ENCODE data around the gene ZNF385D. TPM values are rescaled to one million over a fixed set of nuclear protein-coding genes. Genes with fewer than 3 reads are reported as not detected.
"Not testable (repeated sequence)": the region's sequence is repeated elsewhere in the genome, so short reads cannot be mapped to it uniquely, and the experiment has no call there.

The ZNF385D gene
- total RNA-seq, 1 experiment from 2014 or later, result 9.6 TPM

GRCh38 chr3:21390136-21390535 is 360.9 kb downstream of the ZNF385D start (continued):
- no peak for TF ChIP-seq MAX (CRISPR knock-in tag; IDR thresholded peaks at IDR 0.05)
- TF ChIP-seq MYBL2 (CRISPR knock-in tag; IDR thresholded peaks at IDR 0.05), result no peak
- TF ChIP-seq ZNF671 (CRISPR knock-in tag; IDR thresholded peaks at IDR 0.05), result no peak
- TF ChIP-seq ZNF219 (CRISPR knock-in tag; IDR thresholded peaks at IDR 0.05; ENCODE audit: borderline replicate concordance), result no peak
- TF ChIP-seq ZSCAN18 (CRISPR knock-in tag; IDR thresholded peaks at IDR 0.05), result no peak
- TF ChIP-seq, protein P1, sequence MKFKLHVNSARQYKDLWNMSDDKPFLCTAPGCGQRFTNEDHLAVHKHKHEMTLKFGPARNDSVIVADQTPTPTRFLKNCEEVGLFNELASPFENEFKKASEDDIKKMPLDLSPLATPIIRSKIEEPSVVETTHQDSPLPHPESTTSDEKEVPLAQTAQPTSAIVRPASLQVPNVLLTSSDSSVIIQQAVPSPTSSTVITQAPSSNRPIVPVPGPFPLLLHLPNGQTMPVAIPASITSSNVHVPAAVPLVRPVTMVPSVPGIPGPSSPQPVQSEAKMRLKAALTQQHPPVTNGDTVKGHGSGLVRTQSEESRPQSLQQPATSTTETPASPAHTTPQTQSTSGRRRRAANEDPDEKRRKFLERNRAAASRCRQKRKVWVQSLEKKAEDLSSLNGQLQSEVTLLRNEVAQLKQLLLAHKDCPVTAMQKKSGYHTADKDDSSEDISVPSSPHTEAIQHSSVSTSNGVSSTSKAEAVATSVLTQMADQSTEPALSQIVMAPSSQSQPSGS (CRISPR knock-in tag; IDR thresholded peaks at IDR 0.05; ENCODE audit: borderline replicate concordance, low read depth), result no peak
- no peak for TF ChIP-seq IRF2 (CRISPR knock-in tag; IDR thresholded peaks at IDR 0.05; ENCODE audit: borderline replicate concordance, low read depth)

- CTCF ChIA-PET; H3K4me3 Mint-ChIP-seq; POLR2A ChIA-PET; H3K27ac Mint-ChIP-seq; ATAC-seq; H3K27me3 Mint-ChIP-seq (ENCODE audit: low read depth); DNase-seq (ENCODE audit: low spot score): not testable (repeated sequence)
- Mint-ChIP-seq H3K36me3 (peaks cover 34% of the 10 kb centered on the region), H3K9me3 (peaks cover 42% of the 10 kb centered on the region), H3K4me1 (peaks cover 22% of the 10 kb centered on the region)
These were observed 363.7 kb downstream of the ZNF385D start for GRCh38 chr3:21387142-21387826.

DNA sequence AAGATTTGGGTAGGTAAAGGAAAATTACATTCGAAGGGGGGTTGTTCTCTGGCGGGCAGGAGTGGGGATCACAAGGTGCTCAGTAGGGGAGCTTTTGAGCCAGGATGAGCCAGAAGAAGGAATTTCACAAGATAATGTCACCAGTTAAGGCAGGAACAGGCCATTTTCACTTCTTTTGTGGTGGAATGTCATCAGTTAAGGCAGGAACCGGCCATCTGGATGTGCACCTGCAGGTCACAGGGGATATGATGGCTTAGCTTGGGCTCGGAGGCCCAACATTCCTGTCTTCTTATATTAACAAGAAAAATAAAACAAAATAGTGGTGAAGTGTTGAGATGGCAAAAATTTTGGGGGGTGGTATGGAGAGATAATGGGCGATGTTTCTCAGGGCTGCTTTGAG is 373.0 kb downstream of the ZNF385D start:
- peaks cover 16% of the 10 kb centered on the region for H3K4me1 Mint-ChIP-seq
- ATAC-seq; H3K4me3 Mint-ChIP-seq; H3K27ac Mint-ChIP-seq; POLR2A ChIA-PET; DNase-seq (ENCODE audit: low spot score); H3K36me3 Mint-ChIP-seq; H3K27me3 Mint-ChIP-seq (ENCODE audit: low read depth); CTCF ChIA-PET; H3K9me3 Mint-ChIP-seq: not testable (repeated sequence)

DNA sequence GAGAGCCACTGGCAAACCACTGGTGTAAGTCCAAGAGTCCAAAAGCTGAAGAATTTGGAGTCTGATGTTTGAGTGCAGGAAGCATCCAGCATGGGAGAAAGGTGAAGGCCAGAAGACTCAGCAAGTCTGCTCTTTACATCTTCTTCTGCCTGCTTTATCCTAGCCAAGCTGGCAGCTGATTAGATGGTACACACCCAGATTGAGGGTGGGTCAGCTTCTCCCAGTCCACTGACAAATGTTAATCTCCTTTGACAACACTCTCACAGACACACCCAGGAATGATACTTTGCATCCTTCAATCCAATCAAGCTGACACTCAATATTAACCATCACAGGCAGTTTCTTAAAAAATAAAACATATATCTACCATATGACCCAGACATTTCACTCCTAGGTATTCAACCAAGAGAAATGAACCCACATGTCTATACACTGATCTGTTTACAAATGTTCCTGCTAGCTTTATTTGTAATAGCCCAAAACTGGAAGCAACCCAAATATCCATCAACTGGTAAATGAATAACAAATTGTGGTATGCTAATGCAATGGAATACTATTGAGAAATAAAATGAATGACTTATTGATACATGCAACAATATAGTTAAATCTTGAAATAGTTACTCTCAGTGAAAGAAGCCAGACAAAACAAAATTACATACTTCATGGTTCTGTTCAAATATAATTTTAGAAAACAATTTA is 373.8 kb downstream of the ZNF385D start:
- POLR2A ChIA-PET, result no interaction called here
- CTCF ChIA-PET, result no interaction called here
- ATAC-seq, result no peak
- Mint-ChIP-seq H3K27me3 (ENCODE audit: low read depth) (no peaks in the 10 kb centered on the region), H3K4me3 (no peak overlapping the region), H3K4me1 (peaks cover 20% of the 10 kb centered on the region), H3K36me3 (no peaks in the 10 kb centered on the region), H3K9me3 (no peaks in the 10 kb centered on the region), H3K27ac (no peak overlapping the region; the same call in 1 of the 2 replicates)
- no peak for TF ChIP-seq TEAD1 (CRISPR knock-in tag; IDR thresholded peaks at IDR 0.05)
- TF ChIP-seq HMGA2 (CRISPR knock-in tag; IDR thresholded peaks at IDR 0.05), result no peak
- TF ChIP-seq, protein P2, sequence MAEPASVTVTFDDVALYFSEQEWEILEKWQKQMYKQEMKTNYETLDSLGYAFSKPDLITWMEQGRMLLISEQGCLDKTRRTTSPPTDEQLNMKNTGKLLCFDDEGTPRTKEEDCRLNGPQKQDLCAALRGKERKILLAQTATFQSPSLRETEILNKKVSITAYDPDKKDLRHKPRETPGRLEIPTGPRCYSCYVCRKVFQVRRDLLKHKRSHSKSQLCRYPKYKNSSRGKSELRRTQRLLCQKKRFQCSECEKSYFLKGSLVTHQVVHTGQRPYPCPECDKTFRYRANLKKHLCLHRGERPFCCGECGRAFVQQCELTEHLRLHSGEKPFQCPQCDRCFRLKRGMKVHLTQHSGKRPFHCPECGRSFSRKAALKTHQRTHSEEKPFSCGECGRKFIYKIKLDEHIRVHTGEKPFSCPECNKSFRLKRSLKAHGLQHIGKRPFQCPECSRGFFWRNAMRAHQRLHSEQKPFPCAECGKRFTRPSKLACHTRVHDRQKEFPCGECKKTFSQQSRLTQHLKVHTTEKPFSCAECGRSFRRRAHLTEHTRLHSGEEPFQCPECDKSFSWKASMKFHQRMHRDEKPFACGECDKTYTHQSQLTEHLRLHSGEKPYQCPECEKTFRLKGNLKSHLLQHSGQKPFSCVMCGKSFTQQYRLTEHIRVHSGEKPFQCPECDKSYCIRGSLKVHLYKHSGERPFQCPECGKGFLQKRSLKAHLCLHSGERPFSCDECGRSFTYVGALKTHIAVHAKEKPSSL (CRISPR knock-in tag; conservative IDR thresholded peaks at IDR 0.05), result no peak
- no peak for TF ChIP-seq GRHL2 (CRISPR knock-in tag; IDR thresholded peaks at IDR 0.05; ENCODE audit: insufficient replicate concordance, severe bottlenecking)
- no peak for TF ChIP-seq ZNF671 (CRISPR knock-in tag; IDR thresholded peaks at IDR 0.05)
- DNase-seq (ENCODE audit: low spot score), result no peak
